Stimulated activated CD8-positive, alpha-beta memory T cell treated with anti-CD3 and anti-CD28 coated beads, Interleukin-4, amount 100 ng/mL, for 4 hours (primary cell): ENCODE measurements around the gene PPFIBP2.

ENCODE experiments used
- DNase-seq, 2 donors: peaks; one replicate each; pipeline ENCODE4 v3.0.0-alpha.2; 2020; ENCODE audit warnings: low read depth in 2 of 2, low spot score in 1 of 2

PPFIBP2 gene

GRCh38 chr11:7595951-7596350, 82.2 kb downstream of the PPFIBP2 start:
- no peak for DNase-seq

DNA sequence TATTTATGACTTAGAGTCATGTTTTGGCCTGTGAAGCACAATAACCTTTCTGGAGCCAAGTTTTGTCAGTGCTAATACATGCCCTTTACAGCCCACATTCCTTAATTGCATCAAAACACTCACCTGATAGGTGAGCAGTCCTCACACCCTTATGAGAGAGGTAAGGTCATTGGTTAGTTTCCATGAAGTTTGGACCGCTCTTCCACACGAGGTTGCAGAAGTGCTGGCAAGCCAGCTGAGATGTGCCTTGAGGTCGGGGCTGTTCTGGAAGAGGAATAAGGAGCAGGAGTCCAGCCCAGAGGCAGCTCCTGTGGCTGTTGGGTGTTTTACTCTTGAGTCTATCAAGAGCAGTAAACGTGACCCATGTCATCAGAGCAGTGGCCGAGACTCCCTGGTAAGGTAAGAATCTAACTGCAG, 83.2 kb downstream of the PPFIBP2 start:
- no peak for DNase-seq

DNA sequence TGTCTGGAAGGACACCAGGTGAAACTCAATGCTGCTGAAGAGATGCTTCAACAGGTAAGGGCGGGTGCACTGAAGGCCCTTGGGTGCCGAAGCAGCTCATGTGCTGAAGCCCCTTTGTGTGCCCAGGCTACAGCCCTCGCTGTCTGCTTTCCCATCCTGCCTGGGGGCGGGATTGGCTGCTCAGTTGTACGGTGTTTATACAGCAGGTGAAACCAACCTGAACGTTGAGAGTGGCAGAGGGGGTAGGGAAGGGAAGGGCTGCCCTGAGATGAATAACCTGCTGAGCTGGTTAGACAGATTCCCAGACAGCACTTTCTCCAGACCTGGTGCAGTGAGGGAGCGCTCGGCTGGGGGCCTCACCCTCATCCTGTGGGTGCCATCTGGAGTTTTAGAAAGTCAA, 83.8 kb downstream of the PPFIBP2 start:
- DNase-seq, result no peak

GRCh38 chr11:7599209-7599608, 85.4 kb downstream of the PPFIBP2 start:
- no peak for DNase-seq

GRCh38 chr11:7600205-7600775, 86.5 kb downstream of the PPFIBP2 start:
- DNase-seq, result no peak

DNA sequence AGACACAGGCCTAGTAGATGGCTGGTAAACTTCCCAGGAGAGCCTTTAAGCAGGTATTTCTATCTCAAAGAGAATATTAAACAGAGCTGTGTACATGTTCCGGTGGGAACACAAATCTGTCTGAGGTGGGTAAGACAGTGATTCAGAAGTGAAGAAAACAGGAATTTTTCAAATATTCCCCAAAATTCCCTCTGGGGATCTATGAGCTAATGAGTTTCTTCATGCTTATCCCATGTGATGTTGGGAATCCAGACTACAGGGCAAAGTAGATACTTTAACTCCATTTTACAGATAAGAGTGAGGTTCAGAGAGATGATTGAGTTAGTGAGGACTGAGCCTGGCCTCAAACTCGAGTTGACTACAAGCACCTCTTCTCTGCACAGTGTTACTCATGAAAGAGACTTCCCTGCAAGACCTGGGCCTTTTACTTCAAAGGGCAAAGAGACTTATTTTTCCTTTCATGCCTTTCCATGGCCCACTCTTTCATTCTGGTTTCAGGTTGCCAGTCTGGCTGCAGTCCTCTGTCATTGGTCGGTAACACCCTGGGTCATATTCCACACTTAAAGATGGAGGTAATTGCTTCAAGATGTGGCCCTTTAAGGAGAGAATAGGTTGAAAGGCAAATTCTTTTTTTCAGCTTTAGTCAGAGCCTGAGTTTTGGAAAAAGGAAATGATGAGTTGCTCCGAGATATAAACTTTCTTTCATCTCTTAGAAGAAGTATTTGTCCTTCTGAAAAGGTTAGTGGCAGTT, 89.4 kb downstream of the PPFIBP2 start:
- DNase-seq, result no peak

DNA sequence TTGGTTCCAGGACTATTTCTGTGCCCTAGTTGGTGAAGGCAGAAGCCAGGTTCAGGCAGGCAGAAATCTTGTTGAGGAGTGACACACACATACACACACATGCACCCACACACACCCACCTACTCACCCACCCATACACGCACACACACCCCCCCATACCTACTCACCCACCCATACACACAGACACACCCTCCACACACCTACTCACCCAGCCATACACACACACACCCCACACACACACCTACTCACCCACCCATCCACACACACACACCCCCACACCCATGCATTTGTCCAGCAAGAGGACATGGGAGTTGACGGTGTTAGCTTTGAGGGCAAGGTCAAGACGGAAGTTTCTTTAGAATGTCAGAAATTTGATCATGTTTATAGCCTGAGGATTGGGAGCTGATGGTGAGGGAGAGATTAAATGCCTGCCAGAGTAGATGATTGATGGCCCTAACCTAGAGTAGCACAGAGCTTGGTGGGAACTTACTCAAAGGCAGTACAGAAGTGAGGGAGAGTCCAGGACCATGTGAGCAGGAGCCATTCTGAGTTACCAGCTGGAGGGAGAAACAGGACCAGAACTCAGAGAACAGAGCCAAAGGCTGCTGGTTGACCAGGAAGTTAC, 90.6 kb downstream of the PPFIBP2 start:
- DNase-seq, result no peak

DNA sequence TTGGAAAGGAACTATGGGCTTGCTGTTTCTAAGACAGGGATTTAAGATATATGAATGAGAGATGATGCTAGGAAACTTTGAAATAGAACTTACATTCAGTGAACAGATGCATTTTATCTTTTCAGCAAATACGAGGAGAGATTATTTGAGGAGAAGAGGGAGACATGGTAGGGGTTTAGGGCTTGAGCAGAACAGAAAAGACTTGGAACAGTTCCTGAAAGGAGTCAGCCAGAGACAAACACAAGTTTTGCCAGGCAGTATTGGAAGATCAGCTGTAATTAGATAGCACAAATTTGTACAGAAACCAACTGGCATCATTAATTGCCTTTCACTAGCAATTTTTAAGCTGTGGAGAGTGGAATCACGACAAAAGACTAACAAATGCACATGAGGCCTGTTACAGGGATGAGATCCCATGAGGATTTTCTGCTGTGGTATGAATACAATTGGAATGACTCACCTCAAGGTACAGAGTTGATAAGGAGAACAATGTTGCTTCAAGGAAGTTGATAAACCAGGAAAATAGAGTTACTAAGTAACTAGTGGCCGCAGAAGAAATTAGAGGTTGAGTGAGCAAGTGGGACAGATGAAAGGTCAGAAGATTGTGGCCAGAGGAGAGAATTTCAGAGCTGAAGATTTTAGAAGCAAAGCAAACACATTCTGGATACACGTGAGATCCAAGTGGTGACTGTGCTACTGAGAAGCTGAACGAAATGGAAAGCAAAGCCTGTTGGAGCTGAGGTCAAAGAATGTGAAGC, 91.6 kb downstream of the PPFIBP2 start:
- DNase-seq, result no peak

GRCh38 chr11:7606496-7606895, 92.7 kb downstream of the PPFIBP2 start:
- DNase-seq, result no peak

DNA sequence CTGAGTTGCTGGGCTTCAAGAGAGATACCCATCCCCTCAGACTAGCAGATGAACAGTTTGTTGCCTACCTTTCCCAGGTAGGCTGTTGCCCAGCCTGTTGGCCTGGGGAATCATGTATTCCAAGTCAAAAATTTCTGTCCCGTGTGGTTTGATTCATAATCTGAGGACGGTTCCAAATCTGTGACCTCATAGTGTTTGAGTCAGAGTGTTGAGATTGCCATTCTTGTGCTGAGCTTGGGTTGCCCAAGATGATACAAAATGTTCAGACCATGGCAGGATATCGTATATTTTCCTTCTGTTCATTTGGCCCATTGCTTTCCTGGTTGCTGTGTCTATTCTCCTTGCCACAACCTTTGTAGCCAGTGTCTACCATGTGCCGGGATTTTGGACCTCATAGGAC, 95.2 kb downstream of the PPFIBP2 start:
- no peak for DNase-seq

GRCh38 chr11:7609521-7609920, 95.7 kb downstream of the PPFIBP2 start:
- no peak for DNase-seq

GRCh38 chr11:7610393-7610792, 96.6 kb downstream of the PPFIBP2 start:
- no peak for DNase-seq

GRCh38 chr11:7611411-7611810, 97.6 kb downstream of the PPFIBP2 start:
- DNase-seq, result no peak

- no peak for DNase-seq
Observed at GRCh38 chr11:7612056-7612660, 98.4 kb downstream of the PPFIBP2 start.

DNA sequence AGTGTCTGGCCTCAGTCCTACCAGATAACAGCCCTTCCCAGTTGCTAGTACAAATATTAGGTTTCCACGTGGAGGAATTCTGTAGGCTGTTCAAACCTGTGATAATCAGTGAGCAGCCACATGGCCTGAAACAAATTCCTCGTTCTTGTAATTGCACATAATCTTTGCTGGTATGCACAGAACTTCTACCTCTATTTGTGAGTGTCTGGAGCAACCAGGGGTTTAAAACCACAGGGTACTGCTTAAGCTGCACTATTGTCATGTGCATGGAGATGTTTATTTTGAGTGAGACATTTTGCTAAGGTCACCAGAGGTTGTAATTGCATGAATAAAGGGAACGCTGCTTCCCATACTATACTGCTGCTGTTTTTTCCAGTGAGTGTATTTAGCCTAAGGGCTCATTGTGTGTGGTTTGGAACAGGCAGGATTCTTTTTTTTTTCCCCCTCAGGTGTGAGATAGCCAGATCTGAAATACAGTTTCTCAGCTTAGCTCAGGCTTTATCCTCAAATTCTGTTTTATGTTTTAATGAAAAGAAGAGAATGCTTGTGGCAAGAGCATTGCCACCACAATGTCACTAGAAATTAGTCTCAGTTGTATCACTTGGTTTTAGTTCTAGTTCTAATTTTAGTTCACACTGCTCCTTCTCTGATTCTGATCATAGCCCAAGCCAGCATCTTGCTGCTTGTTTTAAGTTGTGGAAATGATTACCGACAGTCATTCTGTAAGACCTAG, 99.0 kb downstream of the PPFIBP2 start:
- DNase-seq, result no peak

GRCh38 chr11:7613394-7613720, 99.6 kb downstream of the PPFIBP2 start:
- DNase-seq, result no peak

DNA sequence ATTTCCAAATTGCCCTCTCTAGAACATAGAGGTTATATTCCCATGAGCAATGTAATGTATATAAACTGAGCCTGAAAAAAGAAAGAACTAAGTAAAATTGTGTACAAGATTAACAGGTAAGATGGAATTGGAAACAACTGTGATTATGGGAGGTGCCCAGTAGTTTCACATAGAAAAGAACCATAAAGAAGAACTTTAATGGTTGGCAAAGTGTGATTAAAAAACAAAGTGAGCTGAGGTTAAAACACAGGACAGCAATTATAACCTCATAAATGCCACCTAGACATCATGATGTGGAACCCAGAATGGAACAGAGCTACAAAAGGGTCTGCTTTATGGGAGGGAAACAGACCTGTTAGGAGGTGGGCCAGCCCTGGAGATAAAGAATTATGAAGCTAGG, 100.9 kb downstream of the PPFIBP2 start:
- no peak for DNase-seq

GRCh38 chr11:7617032-7617431, 103.2 kb downstream of the PPFIBP2 start:
- no peak for DNase-seq

GRCh38 chr11:7619322-7619721, 105.5 kb downstream of the PPFIBP2 start:
- no peak for DNase-seq

GRCh38 chr11:7621090-7621489, 107.3 kb downstream of the PPFIBP2 start:
- no peak for DNase-seq

- no peak for DNase-seq
Observed at GRCh38 chr11:7621554-7621953, 107.8 kb downstream of the PPFIBP2 start.
